ENCODE measurements around the gene PRKAG2. TPM values are rescaled to one million over a fixed set of nuclear protein-coding genes. Genes with fewer than 3 reads are reported as not detected.

PRKAG2 gene
- total RNA-seq, 4 donors from 2014 or later, result 38.8 to 94.4 (median 73.2) TPM

DNA sequence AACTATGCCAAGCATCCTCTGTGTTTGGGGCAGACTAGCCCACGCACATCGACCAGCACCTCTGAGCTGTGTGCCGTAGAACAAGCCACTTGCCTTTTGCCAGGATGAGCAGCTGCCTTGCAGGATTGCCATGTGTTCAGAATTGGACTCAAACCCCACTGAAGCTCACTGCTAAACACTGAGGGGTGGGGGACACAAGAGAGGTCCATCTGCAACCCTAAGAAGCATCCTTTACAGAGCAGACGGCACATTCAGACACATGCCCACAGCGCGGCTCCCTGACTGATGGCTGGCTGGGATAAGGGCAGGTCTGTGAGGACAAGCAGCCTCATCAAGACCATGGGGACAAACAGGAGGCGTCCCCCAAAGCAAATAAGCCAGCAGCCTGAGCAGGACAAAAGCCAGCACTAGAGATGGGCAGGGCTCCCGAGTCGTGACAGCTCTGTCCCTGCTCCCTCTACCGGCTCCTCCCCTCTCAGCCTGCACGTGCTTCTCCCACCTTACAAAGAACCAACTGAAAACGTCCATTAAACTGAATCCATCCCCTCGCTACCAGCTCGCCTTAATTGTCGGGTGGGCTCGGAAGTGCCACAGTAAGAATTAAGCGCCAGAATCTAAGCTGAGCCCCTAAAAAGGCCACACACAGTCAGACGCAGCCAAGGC is 114.2 kb downstream of the PRKAG2 start:
- no peak overlapping the region for H3K27ac ChIP-seq
- H3K9me3 ChIP-seq, result no peaks in the 10 kb centered on the region
- H3K4me3 ChIP-seq, result no peak overlapping the region
- H3K4me1 ChIP-seq, result peaks cover 0 to 8% (median 0%) of the 10 kb centered on the region in 4 donors
- peaks cover 0 to 6% (median 0%) of the 10 kb centered on the region in 3 donors for H3K36me3 ChIP-seq
- DNase-seq, result no peak
- no peak for TF ChIP-seq CTCF (IDR thresholded peaks at IDR 0.05)
- TF ChIP-seq POLR2A (IDR thresholded peaks at IDR 0.05), result no peak
- no peaks in the 10 kb centered on the region for H3K27me3 ChIP-seq

DNA sequence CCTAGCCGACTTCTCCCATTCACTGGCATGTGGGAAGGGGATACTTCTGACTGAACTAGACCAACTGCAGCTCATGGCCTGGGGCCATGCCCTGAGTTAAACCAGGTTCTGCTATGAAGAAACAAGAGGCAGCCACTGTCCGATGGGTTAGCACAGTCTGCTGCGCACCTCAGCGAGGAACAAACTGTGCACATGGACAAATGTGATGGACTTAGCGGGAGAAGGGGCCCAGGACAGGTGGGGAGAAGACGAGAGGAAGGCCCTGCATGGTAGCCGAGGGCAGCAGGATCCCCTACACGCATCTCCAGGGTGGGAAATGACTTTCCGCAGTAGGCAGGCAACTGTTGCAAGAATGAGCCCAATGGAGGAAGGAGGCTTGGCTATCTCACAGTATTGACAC is 115.0 kb downstream of the PRKAG2 start:
- no peaks in the 10 kb centered on the region for H3K9me3 ChIP-seq
- H3K4me3 ChIP-seq, result no peak overlapping the region
- peaks cover 0 to 6% (median 0%) of the 10 kb centered on the region in 3 donors for H3K36me3 ChIP-seq
- peaks cover 0 to 8% (median 0%) of the 10 kb centered on the region in 4 donors for H3K4me1 ChIP-seq
- TF ChIP-seq POLR2A (IDR thresholded peaks at IDR 0.05), result no peak
- no peaks in the 10 kb centered on the region for H3K27me3 ChIP-seq
- no peak overlapping the region for H3K27ac ChIP-seq
- DNase-seq, result no peak

DNA sequence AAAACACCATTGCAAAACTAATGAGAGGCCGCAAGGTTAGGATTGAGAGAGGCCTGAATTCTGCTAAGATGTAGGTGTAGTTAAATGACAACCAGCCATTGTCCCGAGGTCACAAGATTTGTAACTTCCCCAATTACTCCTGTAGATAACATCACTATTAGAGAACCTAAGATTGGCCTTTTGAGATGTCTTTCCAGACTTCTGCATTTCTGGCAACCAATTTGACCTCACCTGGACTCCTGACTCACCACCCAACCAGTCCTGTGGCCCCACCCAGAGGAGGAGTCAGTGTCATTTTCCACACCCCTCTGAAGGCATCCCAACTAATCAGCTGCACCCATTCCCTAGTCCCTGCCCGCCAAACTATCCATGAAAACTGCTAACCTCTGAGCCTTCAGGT is 115.7 kb downstream of the PRKAG2 start:
- DNase-seq, result peak in 1 of 3 donors; percentile 65
- TF ChIP-seq POLR2A (IDR thresholded peaks at IDR 0.05) (no peak), CTCF (IDR thresholded peaks at IDR 0.05) (no peak)
- Histone ChIP-seq H3K9me3 (no peaks in the 10 kb centered on the region), H3K27me3 (no peaks in the 10 kb centered on the region), H3K4me1 (peaks cover 0 to 16% (median under 1%) of the 10 kb centered on the region in 4 donors), H3K4me3 (no peak overlapping the region), H3K36me3 (peaks cover 0 to 6% (median 0%) of the 10 kb centered on the region in 3 donors), H3K27ac (no peak overlapping the region)

DNA sequence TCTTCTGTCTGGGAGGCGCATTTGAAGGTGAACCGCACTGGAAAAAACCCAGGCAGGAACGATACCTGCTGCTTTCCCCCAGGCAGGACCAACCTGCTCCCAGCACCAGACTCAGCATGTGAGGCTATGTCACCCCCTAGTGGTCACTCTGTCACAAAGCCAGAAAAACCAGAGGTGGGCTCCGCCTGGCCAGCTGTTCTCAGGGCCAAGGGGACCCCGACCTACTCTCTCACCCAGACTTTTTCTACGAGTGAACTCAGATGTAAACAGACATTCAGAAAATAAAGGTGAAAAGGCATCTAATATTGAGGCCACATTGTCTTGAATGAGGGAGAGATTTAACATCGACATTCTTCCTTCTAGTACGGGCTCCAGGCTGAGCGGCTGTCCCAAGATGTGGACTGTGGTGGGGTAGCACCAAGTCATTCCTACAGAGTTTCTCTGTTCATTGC is 117.3 kb downstream of the PRKAG2 start:
- Histone ChIP-seq H3K4me1 (peaks cover 0 to 30% (median 6%) of the 10 kb centered on the region in 4 donors), H3K27me3 (no peaks in the 10 kb centered on the region), H3K9me3 (no peaks in the 10 kb centered on the region), H3K4me3 (no peak overlapping the region), H3K36me3 (peaks cover 0 to 2% (median 0%) of the 10 kb centered on the region in 3 donors), H3K27ac (no peak overlapping the region)
- peak; percentile 50 to 87 (median 83) for TF ChIP-seq CTCF (IDR thresholded peaks at IDR 0.05)
- TF ChIP-seq POLR2A (IDR thresholded peaks at IDR 0.05), result no peak
- DNase-seq, result peak in 2 of 3 donors; percentile 47 to 76

DNA sequence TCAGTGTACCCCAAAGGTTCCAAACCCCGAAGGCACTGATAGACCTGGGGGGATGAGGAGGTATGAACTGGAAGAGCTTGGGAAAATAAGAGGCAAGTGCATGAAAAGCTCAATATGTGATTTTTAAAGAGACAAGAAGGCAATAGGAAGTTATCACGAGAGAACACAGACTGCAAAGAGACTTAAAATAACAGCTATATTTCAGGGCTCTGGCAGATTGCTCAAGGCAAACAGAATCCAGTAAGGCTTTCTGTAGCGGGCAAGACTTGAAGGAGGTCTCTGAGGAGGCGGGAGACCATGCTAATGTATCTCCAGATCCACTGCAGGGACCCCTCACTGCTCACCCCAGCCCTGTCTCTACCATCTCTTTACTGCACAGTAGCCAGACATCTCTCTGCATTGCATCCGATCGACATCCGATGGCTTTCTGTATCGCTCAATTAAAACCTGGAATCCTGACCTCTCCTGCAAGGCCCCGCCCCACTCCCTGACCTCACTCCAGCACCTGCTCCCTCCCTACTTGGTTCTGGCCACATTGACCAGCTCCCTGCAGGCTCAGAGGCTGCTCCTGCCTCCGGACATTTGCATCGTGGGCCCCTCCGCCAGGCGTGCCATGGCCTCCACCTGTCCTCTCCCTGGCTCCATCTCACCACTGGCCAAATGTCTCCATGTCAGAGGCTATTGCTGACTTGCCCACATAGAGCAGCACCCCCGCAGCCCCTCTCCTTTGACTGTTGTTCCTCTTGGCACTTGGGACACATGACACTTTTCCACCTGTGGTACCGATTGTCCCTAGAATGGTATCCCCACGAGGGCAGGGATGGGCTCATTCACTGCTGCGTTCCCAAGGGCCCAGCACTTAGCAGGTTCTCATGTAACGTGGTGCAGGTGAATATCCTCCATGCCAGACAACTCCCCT is 118.0 kb downstream of the PRKAG2 start:
- DNase-seq, result no peak
- H3K4me1 ChIP-seq, result peaks cover 0 to 35% (median 7%) of the 10 kb centered on the region in 4 donors
- no peak overlapping the region for H3K27ac ChIP-seq
- no peak overlapping the region for H3K4me3 ChIP-seq
- no peaks in the 10 kb centered on the region for H3K9me3 ChIP-seq
- H3K36me3 ChIP-seq, result no peaks in the 10 kb centered on the region
- no peaks in the 10 kb centered on the region for H3K27me3 ChIP-seq
- no peak for TF ChIP-seq CTCF (IDR thresholded peaks at IDR 0.05)
- no peak for TF ChIP-seq POLR2A (IDR thresholded peaks at IDR 0.05)

DNA sequence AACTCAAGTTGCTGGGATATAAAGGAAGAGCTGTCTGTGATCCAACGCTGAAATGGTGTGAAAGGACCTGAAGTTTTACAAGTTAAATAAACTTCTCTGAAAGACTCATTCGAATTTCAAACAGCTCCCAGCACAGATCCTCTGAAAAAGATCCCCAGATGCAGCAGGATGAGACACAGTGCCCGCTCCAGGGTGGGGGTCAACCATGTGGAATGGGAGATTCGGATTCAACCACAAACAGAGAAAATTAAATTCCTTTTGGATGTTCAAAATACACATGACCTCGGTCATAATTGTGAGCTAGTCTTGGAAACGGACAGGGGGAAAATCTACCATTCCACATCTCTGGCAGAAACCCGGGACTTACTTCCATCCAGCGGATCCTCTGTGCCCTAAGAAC is 119.6 kb downstream of the PRKAG2 start:
- no peak for DNase-seq
- no peak for TF ChIP-seq POLR2A (IDR thresholded peaks at IDR 0.05)
- no peak for TF ChIP-seq CTCF (IDR thresholded peaks at IDR 0.05)
- H3K27ac ChIP-seq, result peak overlapping the region in 1 of 4 donors; percentile 40
- H3K36me3 ChIP-seq, result no peaks in the 10 kb centered on the region
- no peak overlapping the region for H3K4me3 ChIP-seq
- H3K4me1 ChIP-seq, result peaks cover 0 to 35% (median 7%) of the 10 kb centered on the region in 4 donors
- no peaks in the 10 kb centered on the region for H3K27me3 ChIP-seq
- H3K9me3 ChIP-seq, result no peaks in the 10 kb centered on the region

All from Peyer's patch (tissue), 4 donors.